KMS-11 (cell line): ENCODE results near the gene CUL7.

ENCODE experiments used
- H2AFZ ChIP-seq: fragments of 200-600 bp; sonication (generic); 2 replicates; pipeline ENCODE4 v1.6.1; 2016; ENCODE audit warnings: antibody characterized with exemption, mixed run types, low read depth
- H3K27ac ChIP-seq: fragments of 200-600 bp; sonication (generic); 2 replicates; pipeline ENCODE4 v1.6.1; 2016; ENCODE audit warnings: mild to moderate bottlenecking, mixed run types
- H3K27me3 ChIP-seq: fragments of 200-600 bp; sonication (generic); 2 replicates; pipeline ENCODE4 v1.6.1; 2017; ENCODE audit warnings: mild to moderate bottlenecking, low read depth, mixed run types, moderate library complexity; ENCODE audit not compliant: insufficient read depth
- H3K36me3 ChIP-seq: fragments of 200-600 bp; sonication (generic); 2 replicates; pipeline ENCODE4 v1.6.1; 2017; ENCODE audit warnings: mild to moderate bottlenecking, mixed run types; ENCODE audit not compliant: insufficient read depth
- H3K4me1 ChIP-seq: fragments of 200-600 bp; sonication (generic); 2 replicates; pipeline ENCODE4 v1.6.1; 2016; ENCODE audit warnings: mild to moderate bottlenecking, low read depth, mixed run types; ENCODE audit not compliant: poor library complexity, severe bottlenecking
- H3K4me2 ChIP-seq: fragments of 200-600 bp; sonication (generic); 2 replicates; pipeline ENCODE4 v1.7.0; 2016; ENCODE audit warnings: mild to moderate bottlenecking, mixed run types
- H3K4me3 ChIP-seq: fragments of 200-600 bp; sonication (generic); IDR thresholded peaks from 2 replicates; pipeline ENCODE4 v1.6.1; 2017; ENCODE audit warnings: low read depth, low read length, mixed read lengths; ENCODE audit not compliant: insufficient read depth
- H3K79me2 ChIP-seq: fragments of 200-600 bp; sonication (generic); 2 replicates; pipeline ENCODE4 v1.6.1; 2016; ENCODE audit warnings: low read depth, mixed run types; ENCODE audit not compliant: insufficient read depth
- H3K9ac ChIP-seq: fragments of 200-600 bp; sonication (generic); 2 replicates; pipeline ENCODE4 v1.6.1; 2016; ENCODE audit warnings: mild to moderate bottlenecking, mixed run types
- H4K20me1 ChIP-seq: fragments of 200-600 bp; sonication (generic); 2 replicates; pipeline ENCODE4 v1.6.1; 2016; ENCODE audit warnings: mild to moderate bottlenecking, mixed run types; ENCODE audit not compliant: insufficient read depth
- TF ChIP-seq, protein P1 (sequence below): fragments of 200-600 bp; sonication (generic); conservative IDR thresholded peaks from 2 replicates; pipeline ENCODE4 v1.6.1; 2017; ENCODE audit warnings: low read depth, mild to moderate bottlenecking, antibody characterized with exemption, low read length, moderate library complexity, mixed read lengths

Gene CUL7

DNA sequence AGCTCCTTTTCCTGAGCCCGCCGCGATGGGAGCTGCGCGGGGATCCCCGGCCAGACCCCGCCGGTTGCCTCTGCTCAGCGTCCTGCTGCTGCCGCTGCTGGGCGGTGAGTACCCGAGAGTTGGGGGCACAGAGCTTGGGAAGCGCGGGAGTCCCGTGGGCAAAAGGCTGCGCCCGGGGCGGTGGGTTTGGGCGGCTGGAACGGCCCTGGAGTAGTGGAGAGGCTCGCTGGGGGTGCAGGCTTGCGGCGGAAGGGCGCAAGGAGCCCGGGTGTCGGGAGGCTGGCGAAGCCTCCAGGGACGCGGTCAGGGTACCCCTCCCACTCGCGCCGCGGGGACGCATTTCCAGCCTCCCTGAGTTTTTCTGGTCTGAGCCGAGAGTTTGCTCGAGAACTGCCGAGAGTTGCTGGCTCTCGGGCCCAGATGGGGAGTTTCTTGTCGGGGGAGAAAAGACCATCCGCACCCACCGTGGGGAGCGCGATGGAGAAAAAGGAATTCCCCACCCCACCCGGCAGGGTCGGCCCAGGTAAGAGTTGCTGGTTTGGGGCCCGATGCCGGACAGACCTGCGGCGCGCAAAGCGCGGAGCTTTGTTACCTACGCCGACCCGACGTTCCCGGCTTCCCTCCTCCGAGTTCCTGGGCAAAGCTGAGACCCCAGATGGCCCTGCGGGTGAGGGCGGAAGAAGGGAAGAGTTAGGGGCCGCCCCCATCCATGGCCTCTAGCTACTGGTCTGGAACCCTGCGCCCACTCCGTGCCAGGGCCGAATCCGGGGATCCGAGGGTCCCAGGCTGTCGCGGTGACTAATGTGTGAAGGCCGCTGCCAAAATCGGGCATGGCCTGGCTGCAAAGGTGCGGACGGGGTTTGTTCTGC lies 23.0 kb upstream of the CUL7 start:
- H3K4me1 ChIP-seq: peaks cover 9% of the 10 kb centered on the region
- no peaks in the 10 kb centered on the region for H3K79me2 ChIP-seq
- no peaks in the 10 kb centered on the region; the same call in 1 of the 2 replicates for H3K27me3 ChIP-seq
- H3K27ac ChIP-seq: no peak overlapping the region
- H4K20me1 ChIP-seq: no peaks in the 10 kb centered on the region
- TF ChIP-seq, protein P1, sequence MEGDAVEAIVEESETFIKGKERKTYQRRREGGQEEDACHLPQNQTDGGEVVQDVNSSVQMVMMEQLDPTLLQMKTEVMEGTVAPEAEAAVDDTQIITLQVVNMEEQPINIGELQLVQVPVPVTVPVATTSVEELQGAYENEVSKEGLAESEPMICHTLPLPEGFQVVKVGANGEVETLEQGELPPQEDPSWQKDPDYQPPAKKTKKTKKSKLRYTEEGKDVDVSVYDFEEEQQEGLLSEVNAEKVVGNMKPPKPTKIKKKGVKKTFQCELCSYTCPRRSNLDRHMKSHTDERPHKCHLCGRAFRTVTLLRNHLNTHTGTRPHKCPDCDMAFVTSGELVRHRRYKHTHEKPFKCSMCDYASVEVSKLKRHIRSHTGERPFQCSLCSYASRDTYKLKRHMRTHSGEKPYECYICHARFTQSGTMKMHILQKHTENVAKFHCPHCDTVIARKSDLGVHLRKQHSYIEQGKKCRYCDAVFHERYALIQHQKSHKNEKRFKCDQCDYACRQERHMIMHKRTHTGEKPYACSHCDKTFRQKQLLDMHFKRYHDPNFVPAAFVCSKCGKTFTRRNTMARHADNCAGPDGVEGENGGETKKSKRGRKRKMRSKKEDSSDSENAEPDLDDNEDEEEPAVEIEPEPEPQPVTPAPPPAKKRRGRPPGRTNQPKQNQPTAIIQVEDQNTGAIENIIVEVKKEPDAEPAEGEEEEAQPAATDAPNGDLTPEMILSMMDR: no peak
- no peak overlapping the region for H2AFZ ChIP-seq
- no peak overlapping the region for H3K4me2 ChIP-seq
- H3K9ac ChIP-seq: no peak overlapping the region
- no peaks in the 10 kb centered on the region for H3K36me3 ChIP-seq
- no peak overlapping the region for H3K4me3 ChIP-seq

DNA sequence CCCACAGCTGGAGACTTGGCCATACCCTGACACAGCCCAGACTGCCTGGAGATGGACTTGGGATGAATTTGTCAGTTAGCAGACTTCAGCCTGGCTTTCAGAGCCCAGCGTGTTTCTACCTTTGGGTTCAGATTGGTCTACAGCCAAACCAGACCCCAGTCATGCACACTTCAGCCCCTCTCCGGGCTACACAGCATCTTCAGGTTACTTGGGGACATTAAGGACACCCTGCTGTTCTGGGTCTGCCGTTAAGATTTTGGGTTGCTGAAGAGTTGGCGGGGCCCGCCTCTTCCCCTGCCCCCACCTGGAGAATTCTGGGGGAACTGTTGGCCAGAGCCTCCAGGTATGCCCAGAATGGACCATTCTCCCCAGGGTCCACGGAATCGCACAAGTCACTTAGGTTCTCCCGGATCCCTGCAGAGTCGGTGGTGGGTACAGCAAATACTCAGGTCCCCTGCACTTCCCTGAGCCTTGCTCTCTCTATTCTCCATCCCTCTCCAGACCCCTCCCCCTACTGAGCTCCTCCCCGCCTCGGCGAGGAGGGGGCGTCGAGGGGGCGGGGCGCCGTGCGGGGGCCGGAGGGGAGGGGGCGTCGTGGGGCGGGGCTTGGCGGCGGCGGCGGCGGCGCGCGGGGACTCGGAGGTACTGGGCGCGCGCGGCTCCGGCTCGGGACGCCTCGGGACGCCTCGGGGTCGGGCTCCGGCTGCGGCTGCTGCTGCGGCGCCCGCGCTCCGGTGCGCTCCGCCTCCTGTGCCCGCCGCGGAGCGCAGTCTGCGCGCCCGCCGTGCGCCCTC lies 22.2 kb upstream of the CUL7 start, which contains the start of gene PTK7:
Gene PTK7 (plus strand): TSS at position 645 of the 794 bp plus-strand sequence. CDS start 175 bp downstream, outside the sequence.
- TF ChIP-seq, protein P1: no peak
- Histone ChIP-seq H3K4me3 (no peak within 1 kb of the TSS), H3K27ac (no peak within 1 kb of the TSS), H3K36me3 (no peaks in the 10 kb centered on the region), H3K27me3 (no peaks in the 10 kb centered on the region; the same call in 1 of the 2 replicates), H2AFZ (no peak within 1 kb of the TSS), H3K4me2 (no peak within 1 kb of the TSS), H3K4me1 (peaks cover 9% of the 10 kb centered on the region), H4K20me1 (no peaks in the 10 kb centered on the region), H3K79me2 (no peaks in the 10 kb centered on the region), H3K9ac (no peak within 1 kb of the TSS)

DNA sequence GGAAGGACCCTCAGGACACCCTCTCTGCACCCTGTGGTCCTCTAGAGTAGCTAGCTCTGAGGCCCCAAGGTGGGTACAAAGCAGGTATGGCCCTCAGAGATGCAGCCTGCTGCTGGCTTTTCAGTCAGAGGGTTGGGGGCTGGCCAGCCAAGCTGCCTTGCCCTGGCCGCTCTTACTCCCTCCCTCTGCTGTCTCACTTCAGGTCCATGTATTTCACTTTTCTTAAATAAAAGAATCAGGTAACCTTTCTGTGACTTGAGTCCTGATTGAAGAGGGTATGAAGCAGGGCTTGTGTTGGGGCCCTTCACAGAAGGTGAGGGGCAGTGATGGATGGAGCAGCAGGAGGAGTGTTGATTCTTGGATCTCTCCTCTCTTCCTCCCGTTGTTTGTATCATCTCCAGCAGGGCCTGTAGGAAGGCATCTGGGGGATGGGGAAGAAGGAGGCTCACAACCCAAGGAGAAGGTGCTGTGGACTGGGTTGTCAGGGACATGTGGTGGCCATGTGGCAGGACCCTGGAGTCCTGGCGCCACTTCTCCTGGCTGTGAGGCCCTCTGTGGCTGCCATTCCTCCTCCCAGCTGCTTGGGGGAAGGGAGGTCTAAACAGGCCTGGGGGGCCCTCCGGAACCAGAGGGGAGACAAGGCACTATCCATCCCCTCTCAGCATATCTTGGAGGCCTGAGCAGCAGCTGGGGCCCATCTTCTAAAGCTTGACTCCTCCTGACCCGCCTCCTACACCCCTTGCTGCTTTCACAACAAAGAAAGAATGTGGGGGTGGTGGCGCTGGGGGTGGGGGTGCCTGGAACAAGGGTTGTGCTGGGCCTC lies 21.4 kb upstream of the CUL7 start:
- H4K20me1 ChIP-seq: no peaks in the 10 kb centered on the region
- no peak overlapping the region for H3K27ac ChIP-seq
- TF ChIP-seq, protein P1: no peak
- no peak overlapping the region for H3K4me2 ChIP-seq
- H3K79me2 ChIP-seq: no peaks in the 10 kb centered on the region
- no peaks in the 10 kb centered on the region for H3K36me3 ChIP-seq
- H2AFZ ChIP-seq: no peak overlapping the region
- H3K4me3 ChIP-seq: no peak overlapping the region
- no peaks in the 10 kb centered on the region; the same call in 1 of the 2 replicates for H3K27me3 ChIP-seq
- H3K9ac ChIP-seq: no peak overlapping the region
- peaks cover 9% of the 10 kb centered on the region for H3K4me1 ChIP-seq

DNA sequence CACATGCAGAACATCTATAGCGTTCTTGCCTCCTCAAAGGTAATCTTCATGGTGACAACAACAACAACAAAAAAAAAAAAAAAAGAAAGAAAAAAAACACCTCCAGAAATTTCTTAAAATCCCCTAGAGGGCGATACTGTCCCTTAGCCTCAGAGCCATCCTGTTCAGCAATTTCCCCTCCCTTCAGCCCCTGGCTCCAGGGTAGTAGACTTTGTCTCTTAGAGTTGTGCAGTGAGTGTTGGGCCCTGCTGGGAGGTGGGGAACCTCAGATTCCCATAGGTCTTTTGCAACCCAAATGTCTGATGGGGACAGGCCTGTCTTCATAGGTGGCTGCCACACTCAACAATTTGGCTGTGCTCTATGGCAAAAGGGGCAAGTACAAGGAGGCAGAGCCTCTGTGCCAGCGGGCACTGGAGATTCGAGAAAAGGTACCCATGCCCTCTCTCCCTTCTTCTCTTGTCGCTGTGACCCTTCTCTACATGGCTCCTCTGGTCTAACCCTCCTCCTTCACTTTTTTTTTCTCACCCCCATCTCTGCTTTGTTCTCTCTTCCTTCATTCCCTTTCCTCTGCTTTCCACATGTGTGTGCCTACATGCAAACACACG lies 16.5 kb upstream of the CUL7 start:
- Histone ChIP-seq H3K79me2 (no peaks in the 10 kb centered on the region), H3K4me2 (no peak overlapping the region), H3K4me3 (no peak overlapping the region), H3K36me3 (no peaks in the 10 kb centered on the region), H3K9ac (no peak overlapping the region), H3K4me1 (peaks cover 9% of the 10 kb centered on the region), H4K20me1 (no peaks in the 10 kb centered on the region), H2AFZ (no peak overlapping the region), H3K27me3 (no peaks in the 10 kb centered on the region), H3K27ac (no peak overlapping the region)
- TF ChIP-seq, protein P1: peak; percentile 61
